ENCODE measurements around the gene CC2D2B.

DNA sequence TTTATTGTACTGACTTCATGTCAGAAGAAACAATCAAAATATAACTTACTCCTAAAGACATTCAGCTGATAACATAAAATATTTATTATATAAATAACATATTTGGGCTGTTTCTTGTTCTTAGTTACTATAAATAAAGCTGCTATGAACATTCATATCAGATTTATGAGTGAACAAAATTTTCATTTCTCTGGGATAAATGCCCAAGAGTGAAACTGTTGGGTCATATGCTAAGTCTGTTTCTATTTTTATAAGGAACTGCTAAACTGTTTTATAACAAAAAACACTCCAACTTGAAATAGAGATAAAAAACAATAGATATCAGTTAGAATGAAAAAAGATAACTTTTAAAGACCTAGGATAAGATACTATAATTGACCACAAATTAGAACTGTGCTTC is 26.5 kb upstream of the CC2D2B start:
- TF ChIP-seq POLR2A (IDR thresholded peaks at IDR 0.05; ENCODE audit: low read length), result no peak
- no peak for TF ChIP-seq GATA1 (IDR thresholded peaks at IDR 0.05; ENCODE audit: low read depth, low read length)
